Erythroblast (primary cell): ENCODE measurements around the gene ANO1.

ENCODE experiments used
- GATA1 ChIP-seq: IDR thresholded peaks from 2 replicates; pipeline ENCODE4 v1.6.1; 2011; ENCODE audit warnings: low read depth, mild to moderate bottlenecking, control low read depth, low read length, moderate library complexity
- POLR2A ChIP-seq: IDR thresholded peaks from 2 replicates; pipeline ENCODE4 v1.6.1; 2011; ENCODE audit warnings: mild to moderate bottlenecking, low read length

GRCh38 chr11:70113801-70114200, 35.7 kb downstream of the ANO1 start:
- no peak for TF ChIP-seq POLR2A
- no peak for TF ChIP-seq GATA1
